SH-SY5Y (cell line): ENCODE data around the gene AFG1L.

Experiments used
- GATA2 ChIP-seq: IDR thresholded peaks from 2 replicates; pipeline ENCODE4 v1.6.1; 2011; ENCODE audit warnings: mild to moderate bottlenecking, low read depth, low read length
- GATA3 ChIP-seq: IDR thresholded peaks from 2 replicates; pipeline ENCODE4 v1.6.1; 2011; ENCODE audit warnings: low read depth, mild to moderate bottlenecking, low read length, moderate library complexity

DNA sequence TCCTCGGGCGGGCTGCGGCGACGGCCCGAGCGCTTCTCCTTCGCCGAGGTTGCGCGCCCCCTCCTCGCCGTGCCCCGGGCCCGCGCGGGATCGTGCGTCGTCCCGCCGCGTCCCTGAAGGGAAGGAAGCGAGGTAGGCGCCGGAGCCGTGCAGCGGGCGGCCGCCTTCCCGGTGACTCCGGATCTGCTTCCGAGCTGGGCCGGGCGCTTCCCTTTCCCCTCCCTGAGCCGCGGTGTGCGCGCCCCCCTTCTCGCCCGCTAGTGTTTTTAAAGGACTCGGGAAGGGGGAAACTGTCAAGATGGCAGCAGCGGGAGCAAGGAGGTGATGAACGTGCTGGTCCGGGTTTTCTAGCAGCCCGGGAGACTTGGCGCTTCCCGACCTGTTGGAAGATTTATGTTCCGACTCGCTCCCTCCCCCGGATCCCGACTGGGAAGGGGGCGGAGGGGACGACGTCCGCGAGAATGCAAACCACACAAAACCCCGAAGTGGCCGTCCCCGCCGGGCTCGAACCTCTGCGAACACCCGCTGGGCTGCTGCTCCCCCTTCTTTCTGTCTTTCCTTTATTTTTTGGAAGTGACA lies 265.1 kb downstream of the AFG1L start:
- TF ChIP-seq GATA2 (no peak), GATA3 (no peak)
